Calu3 (cell line): ENCODE measurements around the gene LRP2. TPM values are rescaled to one million over a fixed set of nuclear protein-coding genes. Genes with fewer than 3 reads are reported as not detected.
A peak's percentile ranks its signal among the peaks of the same experiment; 100 is the strongest.

Experiments used
- BruUV-seq: library from RNA; stranded (reverse); fragments of 400-500 nt; replicated peaks from 2 replicates; lab custom pipeline; 2021; lab: Mats Ljungman, UMichigan
- CTCF ChIA-PET: fragments of 300-600 bp; sonication (Branson Sonifier 250); formaldehyde crosslinking; loops from one replicate; lab custom pipeline; 2022; ENCODE audit warnings: antibody characterized with exemption; lab: Charles Lee
- DNase-seq: peaks from one replicate; pipeline ENCODE4 v3.0.0; 2022
- H3K27ac Mint-ChIP-seq: one replicate; pipeline ENCODE4 v1.8.0; 2022; ENCODE audit warnings: mixed read lengths; ENCODE audit not compliant: unreplicated experiment
- H3K27me3 Mint-ChIP-seq: one replicate; pipeline ENCODE4 v1.8.0; 2022; ENCODE audit warnings: mixed read lengths; ENCODE audit not compliant: unreplicated experiment
- H3K36me3 Mint-ChIP-seq: one replicate; pipeline ENCODE4 v1.8.0; 2022; ENCODE audit warnings: mild to moderate bottlenecking, moderate library complexity, mixed read lengths; ENCODE audit not compliant: insufficient read depth, unreplicated experiment
- H3K4me1 Mint-ChIP-seq: one replicate; pipeline ENCODE4 v1.8.0; 2022; ENCODE audit warnings: mild to moderate bottlenecking, low read depth, mixed read lengths; ENCODE audit not compliant: unreplicated experiment
- H3K4me3 Mint-ChIP-seq: one replicate; pipeline ENCODE4 v1.8.0; 2022; ENCODE audit warnings: mild to moderate bottlenecking, low read depth, moderate library complexity, mixed read lengths; ENCODE audit not compliant: unreplicated experiment
- H3K9me3 Mint-ChIP-seq: one replicate; pipeline ENCODE4 v1.8.0; 2022; ENCODE audit warnings: low read depth, mixed read lengths; ENCODE audit not compliant: unreplicated experiment
- intact Hi-C: fragments of 100-400 bp; cut with micrococcal nuclease; formaldehyde crosslinking; loops from one replicate; pipeline ENCODE4 v1.10.0; 2022; ENCODE audit not compliant: unreplicated experiment
- total RNA-seq: library from RNA; stranded (reverse); gene quantifications from 2 replicates; pipeline ENCODE4 v1.2.3, GENCODE V29; 2022
- TF ChIP-seq, protein P1 (sequence below): fragments of 200-600 bp; IDR thresholded peaks from one replicate; pipeline ENCODE4 v1.8.0; 2022; ENCODE audit warnings: antibody characterized with exemption; ENCODE audit not compliant: unreplicated experiment

Gene LRP2
- total RNA-seq, 1 experiment from 2014 or later, result 0.66 TPM

DNA sequence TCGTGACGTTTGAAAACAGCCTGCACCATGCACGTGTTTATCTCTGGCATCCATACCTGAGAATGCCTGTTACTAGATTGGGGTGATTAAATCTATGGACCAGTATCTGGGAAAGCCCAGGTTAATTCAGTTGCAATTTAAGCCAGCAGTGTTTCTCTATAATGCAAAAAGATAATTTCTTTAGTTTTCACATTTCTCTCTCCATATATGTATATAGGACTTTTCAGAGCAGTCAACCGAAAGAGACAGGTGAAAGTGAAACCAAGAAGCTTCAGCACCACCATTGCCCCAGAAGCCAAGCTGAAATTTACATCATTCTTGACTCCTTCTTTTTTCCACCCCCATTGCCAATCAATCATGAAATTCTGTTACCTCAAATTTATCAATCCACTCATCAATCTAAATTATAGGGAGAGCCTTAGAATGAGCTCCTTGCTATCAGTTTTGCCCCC lies 2.7 kb upstream of the LRP2 start:
- Mint-ChIP-seq H3K4me3 (peak overlapping the region; percentile 68), H3K27me3 (peaks cover 66% of the 10 kb centered on the region), H3K9me3 (no peaks in the 10 kb centered on the region), H3K36me3 (peaks cover 23% of the 10 kb centered on the region), H3K27ac (no peak overlapping the region), H3K4me1 (peaks cover 35% of the 10 kb centered on the region)
- CTCF ChIA-PET, result no interaction called here
- no TSS peak for BruUV-seq
- TF ChIP-seq, protein P1, sequence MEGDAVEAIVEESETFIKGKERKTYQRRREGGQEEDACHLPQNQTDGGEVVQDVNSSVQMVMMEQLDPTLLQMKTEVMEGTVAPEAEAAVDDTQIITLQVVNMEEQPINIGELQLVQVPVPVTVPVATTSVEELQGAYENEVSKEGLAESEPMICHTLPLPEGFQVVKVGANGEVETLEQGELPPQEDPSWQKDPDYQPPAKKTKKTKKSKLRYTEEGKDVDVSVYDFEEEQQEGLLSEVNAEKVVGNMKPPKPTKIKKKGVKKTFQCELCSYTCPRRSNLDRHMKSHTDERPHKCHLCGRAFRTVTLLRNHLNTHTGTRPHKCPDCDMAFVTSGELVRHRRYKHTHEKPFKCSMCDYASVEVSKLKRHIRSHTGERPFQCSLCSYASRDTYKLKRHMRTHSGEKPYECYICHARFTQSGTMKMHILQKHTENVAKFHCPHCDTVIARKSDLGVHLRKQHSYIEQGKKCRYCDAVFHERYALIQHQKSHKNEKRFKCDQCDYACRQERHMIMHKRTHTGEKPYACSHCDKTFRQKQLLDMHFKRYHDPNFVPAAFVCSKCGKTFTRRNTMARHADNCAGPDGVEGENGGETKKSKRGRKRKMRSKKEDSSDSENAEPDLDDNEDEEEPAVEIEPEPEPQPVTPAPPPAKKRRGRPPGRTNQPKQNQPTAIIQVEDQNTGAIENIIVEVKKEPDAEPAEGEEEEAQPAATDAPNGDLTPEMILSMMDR, result no peak
- DNase-seq, result no peak
- intact Hi-C loops, result no loop called here

DNA sequence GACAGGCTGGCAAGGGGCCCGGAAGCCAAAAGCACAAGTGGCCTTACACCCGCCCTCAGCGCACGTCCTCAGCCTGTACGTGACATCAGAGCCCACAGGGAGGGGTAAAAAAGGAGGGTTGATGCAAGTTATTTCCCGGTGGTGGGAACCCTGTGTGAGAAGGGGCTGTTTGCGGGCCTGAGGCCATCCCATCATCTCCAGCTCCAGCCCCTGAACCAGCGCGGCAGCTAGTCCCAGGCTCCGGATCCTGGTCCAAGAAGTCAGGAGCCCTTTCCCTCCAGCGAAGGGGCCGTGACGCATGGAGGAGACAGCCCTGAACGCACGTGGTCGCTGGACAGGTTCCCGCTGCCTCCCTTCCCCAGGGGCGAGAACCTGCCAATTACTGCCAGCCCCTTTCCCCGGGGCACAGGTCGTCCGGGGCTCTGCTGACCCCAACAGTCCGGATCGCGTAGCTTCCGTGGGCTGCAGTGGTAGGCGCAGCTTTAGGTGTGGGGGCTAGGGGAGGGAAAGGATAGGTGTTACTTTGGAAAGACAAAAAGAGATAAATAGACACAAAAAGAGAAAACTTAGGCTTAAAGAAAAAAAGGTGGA lies 1.3 kb upstream of the LRP2 start:
- H3K4me3 Mint-ChIP-seq, result peak overlapping the region; percentile 68
- TF ChIP-seq, protein P1, result no peak
- CTCF ChIA-PET, result no interaction called here
- peak; percentile 38 for DNase-seq
- H3K27me3 Mint-ChIP-seq, result peaks cover 68% of the 10 kb centered on the region
- no peaks in the 10 kb centered on the region for H3K9me3 Mint-ChIP-seq
- H3K4me1 Mint-ChIP-seq, result peaks cover 35% of the 10 kb centered on the region
- intact Hi-C loops, result no loop called here
- H3K36me3 Mint-ChIP-seq, result peaks cover 23% of the 10 kb centered on the region
- H3K27ac Mint-ChIP-seq, result no peak overlapping the region
- no TSS peak for BruUV-seq

DNA sequence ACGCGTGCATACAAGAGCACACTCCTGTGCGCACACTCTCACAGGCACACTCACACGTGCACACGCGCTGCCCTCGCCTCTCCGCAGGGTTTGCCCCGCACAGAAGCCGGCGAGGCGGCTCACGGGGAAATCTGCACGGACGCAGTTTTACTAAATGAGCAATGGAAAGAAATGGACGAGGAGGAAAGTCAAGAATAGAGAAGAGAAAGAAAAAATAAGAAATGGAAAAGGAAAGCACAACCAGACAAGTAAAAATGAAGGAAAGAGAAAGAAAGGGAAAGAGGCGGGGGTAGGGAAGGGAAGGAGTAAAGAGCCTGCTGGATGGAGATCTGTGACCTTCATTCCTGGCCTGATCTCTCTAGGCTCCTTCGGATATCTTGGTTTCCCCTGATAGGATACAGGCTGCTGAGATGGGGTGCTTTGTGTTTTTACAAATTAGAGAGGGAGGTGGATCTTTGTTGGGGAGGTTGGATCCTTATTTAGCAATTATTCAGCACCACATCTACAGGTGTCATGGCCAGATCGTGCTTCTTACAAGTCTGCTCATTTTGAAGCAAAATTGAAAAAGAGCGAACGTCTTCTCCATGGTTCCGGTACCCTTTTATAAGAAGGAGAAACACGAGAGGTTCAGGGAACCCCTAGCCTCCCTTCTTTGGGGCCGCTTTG lies 693 bp upstream of the LRP2 start:
- H3K9me3 Mint-ChIP-seq, result no peaks in the 10 kb centered on the region
- no peak for DNase-seq
- H3K4me1 Mint-ChIP-seq, result peaks cover 35% of the 10 kb centered on the region
- CTCF ChIA-PET, result no interaction called here
- H3K36me3 Mint-ChIP-seq, result peaks cover 23% of the 10 kb centered on the region
- peaks cover 74% of the 10 kb centered on the region for H3K27me3 Mint-ChIP-seq
- no TSS peak for BruUV-seq
- no peak overlapping the region for H3K27ac Mint-ChIP-seq
- TF ChIP-seq, protein P1, result no peak
- intact Hi-C loops, result no loop called here
- peak overlapping the region; percentile 68 for H3K4me3 Mint-ChIP-seq

DNA sequence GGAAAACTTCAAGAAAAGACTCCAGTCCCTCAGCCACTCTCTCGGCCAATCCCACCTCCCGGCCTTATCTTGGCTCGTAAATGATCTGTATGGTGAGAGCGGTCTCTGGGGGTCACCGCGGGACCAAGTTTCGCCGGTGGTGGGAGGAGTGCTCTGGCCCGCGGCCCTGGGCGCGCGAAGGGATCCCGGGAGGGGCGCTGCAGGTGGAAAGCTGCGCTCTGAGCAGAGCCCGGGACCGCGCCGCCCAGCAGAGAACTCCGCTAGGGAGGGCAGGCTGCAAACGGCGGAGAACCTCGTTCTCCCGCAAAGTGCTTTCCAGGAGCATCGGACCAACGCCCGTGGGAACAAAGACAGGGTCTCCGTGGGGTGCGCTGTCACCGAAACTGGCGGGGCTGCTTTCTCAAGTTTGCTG lies 622 bp downstream of the LRP2 start:
- Mint-ChIP-seq H3K4me1 (peaks cover 35% of the 10 kb centered on the region), H3K4me3 (peak overlapping the region; percentile 68), H3K9me3 (no peaks in the 10 kb centered on the region), H3K36me3 (peaks cover 23% of the 10 kb centered on the region), H3K27ac (no peak overlapping the region), H3K27me3 (peaks cover 88% of the 10 kb centered on the region)
- TF ChIP-seq, protein P1, result no peak
- CTCF ChIA-PET, result no interaction called here
- no TSS peak for BruUV-seq
- intact Hi-C loops, result no loop called here
- DNase-seq, result peak; percentile 36
